K562 (cell line): ENCODE data around the gene TAS1R3. TPM values are rescaled to one million over a fixed set of nuclear protein-coding genes. Genes with fewer than 3 reads are reported as not detected.

Experiments
- BHLHE40 ChIP-seq: IDR thresholded peaks from 2 replicates; pipeline ENCODE4 v1.6.1; 2011; ENCODE audit warnings: low read length, improper control_type of control experiment
- CBX1 ChIP-seq: sonication (generic); IDR thresholded peaks from 2 replicates; pipeline ENCODE4 v1.6.1; 2016; ENCODE audit warnings: antibody characterized with exemption, low read depth, mild to moderate bottlenecking
- GTF2A2 ChIP-seq: IDR thresholded peaks from 2 replicates; pipeline ENCODE4 v1.6.1; 2016; ENCODE audit warnings: mild to moderate bottlenecking, missing genetic modification characterization, missing compliant biosample characterization
- HCFC1 ChIP-seq: IDR thresholded peaks from 2 replicates; pipeline ENCODE4 v1.6.1; 2012; ENCODE audit warnings: low read depth, low read length, improper control_type of control experiment
- NONO ChIP-seq, 2 experiments: fragments of 200-400 bp in 1 of 2; fragments of 450-650 bp in 1 of 2; formaldehyde crosslinking in 1 of 2; IDR thresholded peaks; 2 replicates each; pipeline ENCODE4 v1.6.1; 2017; ENCODE audit warnings: low read depth in 2 of 2, mild to moderate bottlenecking in 2 of 2, moderate library complexity in 2 of 2, low read length in 1 of 2
- RBM17 ChIP-seq: fragments of 200-400 bp; formaldehyde crosslinking; IDR thresholded peaks from 2 replicates; pipeline ENCODE4 v1.6.1; 2017; ENCODE audit warnings: low read depth, mild to moderate bottlenecking, low read length, borderline replicate concordance
- SMAD3 ChIP-seq: fragments of 450-650 bp; formaldehyde crosslinking; conservative IDR thresholded peaks from 2 replicates; pipeline ENCODE4 v1.4.0; 2020; ENCODE audit warnings: mild to moderate bottlenecking
- ZNF57 ChIP-seq: fragments of 450-650 bp; formaldehyde crosslinking; IDR thresholded peaks from 2 replicates; pipeline ENCODE4 v1.4.0; 2020; ENCODE audit warnings: mild to moderate bottlenecking, moderate library complexity
- polyA plus RNA-seq, 8 experiments: library from polyadenylated mRNA; depleted of rRNA in 4 of 8; stranded (reverse) in 5 of 8; unstranded in 3 of 8; fragments of >200 nt; fragmentation: Nextera tagmentation in 2 of 8; fragmentation: Illumina TruSeq in 1 of 8; extraction: Ambion mirVana in 2 of 8; extraction: Trizol in 1 of 8; gene quantifications; 2 replicates each; pipeline versions ENCODE4 v1.2.1 to v1.2.3, GENCODE V29; 2011 to 2014; ENCODE audit warnings: inconsistent platforms in 1 of 8, missing spikeins in 1 of 8
- total RNA-seq, 7 experiments: library from RNA; depleted of rRNA in 6 of 7; stranded (reverse); fragments of >200 nt in 6 of 7; fragmentation: Illumina TruSeq in 2 of 7; extraction: Trizol in 2 of 7; gene quantifications; 2 replicates each; pipeline versions ENCODE4 v1.2.1 to v1.2.3, GENCODE V29; 2011 to 2021; ENCODE audit warnings: low replicate concordance in 1 of 7
- TF ChIP-seq, protein P1 (sequence below): fragments of 450-650 bp; formaldehyde crosslinking; IDR thresholded peaks from 2 replicates; pipeline ENCODE4 v1.4.0; 2020; ENCODE audit warnings: mild to moderate bottlenecking, moderate library complexity
- TF ChIP-seq, protein P2 (sequence below): sonication (generic); formaldehyde crosslinking; IDR thresholded peaks from 2 replicates; pipeline ENCODE4 v1.8.1; 2022; ENCODE audit warnings: missing genetic modification reagents
- TF ChIP-seq, protein P3 (sequence below): fragments of 150-350 bp; IDR thresholded peaks from 2 replicates; pipeline ENCODE4 v1.6.1; 2014; ENCODE audit warnings: low read depth, mild to moderate bottlenecking, low read length, borderline replicate concordance
- TF ChIP-seq, protein P4 (sequence below): sonication (generic); formaldehyde crosslinking; IDR thresholded peaks from 2 replicates; pipeline ENCODE4 v1.8.0; 2022; ENCODE audit warnings: mild to moderate bottlenecking, missing genetic modification reagents
- TF ChIP-seq, protein P5 (sequence below), 2 experiments: fragments of 450-650 bp; conservative IDR thresholded peaks; 2 replicates each; pipeline ENCODE4 v1.6.1; 2017; ENCODE audit warnings: mild to moderate bottlenecking in 2 of 2, moderate library complexity in 2 of 2
- TF ChIP-seq, protein P6 (sequence below): IDR thresholded peaks from 2 replicates; pipeline ENCODE4 v1.6.1; 2014; ENCODE audit warnings: antibody characterized with exemption

Gene TAS1R3
- total and polyA plus RNA-seq, 9 of the 15 experiments (the other 6 are each of a cell fraction or from before 2014, with no cell fraction given), result 0.07 to 0.13 TPM; not detected in 7

DNA sequence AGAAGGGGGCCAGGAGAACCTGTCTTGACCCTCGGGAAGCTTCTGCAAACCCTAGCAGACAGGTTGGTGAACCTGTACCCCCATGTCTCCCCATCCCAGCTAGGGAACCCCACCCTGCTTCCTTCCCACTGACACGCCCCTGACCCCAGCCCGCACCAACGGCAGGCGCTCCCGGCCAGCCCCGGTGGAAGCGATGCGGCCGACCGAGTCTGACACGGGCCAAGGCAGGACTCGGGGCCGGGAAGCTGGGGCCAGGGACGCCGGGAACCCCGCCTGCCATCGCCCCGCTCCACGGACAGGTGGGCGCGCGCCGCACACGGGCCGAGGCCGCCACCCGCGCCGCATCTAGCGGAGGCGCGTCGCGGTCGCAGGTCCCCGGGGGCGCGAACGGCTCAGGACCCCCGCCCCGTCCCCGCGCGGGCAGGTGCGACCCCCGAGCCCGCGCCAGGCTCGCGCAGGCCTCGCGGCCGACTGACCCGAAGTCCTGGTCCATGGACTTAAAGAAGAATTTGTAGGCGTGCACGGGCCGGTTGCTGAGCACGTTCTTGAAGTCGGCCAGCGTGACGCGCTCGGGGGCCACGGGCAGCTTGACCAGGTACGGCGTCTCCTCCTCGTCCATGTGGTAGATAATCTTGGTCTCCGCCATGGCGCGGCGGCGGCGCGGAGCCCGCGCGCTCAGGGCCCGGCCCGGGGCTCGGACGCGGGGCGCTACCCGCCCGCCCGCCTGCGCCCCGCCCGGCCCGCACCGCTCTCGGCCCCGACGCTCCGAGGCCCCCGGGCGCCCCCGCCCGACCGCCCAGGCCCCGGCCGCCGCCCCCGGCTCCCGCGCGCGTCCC, 17.6 kb downstream of the TAS1R3 start (continued):
- TF ChIP-seq, protein P1, sequence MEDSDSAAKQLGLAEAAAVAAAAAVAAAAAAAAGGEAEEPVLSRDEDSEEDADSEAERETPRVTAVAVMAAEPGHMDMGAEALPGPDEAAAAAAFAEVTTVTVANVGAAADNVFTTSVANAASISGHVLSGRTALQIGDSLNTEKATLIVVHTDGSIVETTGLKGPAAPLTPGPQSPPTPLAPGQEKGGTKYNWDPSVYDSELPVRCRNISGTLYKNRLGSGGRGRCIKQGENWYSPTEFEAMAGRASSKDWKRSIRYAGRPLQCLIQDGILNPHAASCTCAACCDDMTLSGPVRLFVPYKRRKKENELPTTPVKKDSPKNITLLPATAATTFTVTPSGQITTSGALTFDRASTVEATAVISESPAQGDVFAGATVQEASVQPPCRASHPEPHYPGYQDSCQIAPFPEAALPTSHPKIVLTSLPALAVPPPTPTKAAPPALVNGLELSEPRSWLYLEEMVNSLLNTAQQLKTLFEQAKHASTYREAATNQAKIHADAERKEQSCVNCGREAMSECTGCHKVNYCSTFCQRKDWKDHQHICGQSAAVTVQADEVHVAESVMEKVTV, result no peak
- TF ChIP-seq, protein P2, sequence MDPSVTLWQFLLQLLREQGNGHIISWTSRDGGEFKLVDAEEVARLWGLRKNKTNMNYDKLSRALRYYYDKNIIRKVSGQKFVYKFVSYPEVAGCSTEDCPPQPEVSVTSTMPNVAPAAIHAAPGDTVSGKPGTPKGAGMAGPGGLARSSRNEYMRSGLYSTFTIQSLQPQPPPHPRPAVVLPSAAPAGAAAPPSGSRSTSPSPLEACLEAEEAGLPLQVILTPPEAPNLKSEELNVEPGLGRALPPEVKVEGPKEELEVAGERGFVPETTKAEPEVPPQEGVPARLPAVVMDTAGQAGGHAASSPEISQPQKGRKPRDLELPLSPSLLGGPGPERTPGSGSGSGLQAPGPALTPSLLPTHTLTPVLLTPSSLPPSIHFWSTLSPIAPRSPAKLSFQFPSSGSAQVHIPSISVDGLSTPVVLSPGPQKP (CRISPR knock-in tag), result 0 out of 2 replicates have a peak, but pooled peaks have one; percentile 74
- TF ChIP-seq, protein P3, sequence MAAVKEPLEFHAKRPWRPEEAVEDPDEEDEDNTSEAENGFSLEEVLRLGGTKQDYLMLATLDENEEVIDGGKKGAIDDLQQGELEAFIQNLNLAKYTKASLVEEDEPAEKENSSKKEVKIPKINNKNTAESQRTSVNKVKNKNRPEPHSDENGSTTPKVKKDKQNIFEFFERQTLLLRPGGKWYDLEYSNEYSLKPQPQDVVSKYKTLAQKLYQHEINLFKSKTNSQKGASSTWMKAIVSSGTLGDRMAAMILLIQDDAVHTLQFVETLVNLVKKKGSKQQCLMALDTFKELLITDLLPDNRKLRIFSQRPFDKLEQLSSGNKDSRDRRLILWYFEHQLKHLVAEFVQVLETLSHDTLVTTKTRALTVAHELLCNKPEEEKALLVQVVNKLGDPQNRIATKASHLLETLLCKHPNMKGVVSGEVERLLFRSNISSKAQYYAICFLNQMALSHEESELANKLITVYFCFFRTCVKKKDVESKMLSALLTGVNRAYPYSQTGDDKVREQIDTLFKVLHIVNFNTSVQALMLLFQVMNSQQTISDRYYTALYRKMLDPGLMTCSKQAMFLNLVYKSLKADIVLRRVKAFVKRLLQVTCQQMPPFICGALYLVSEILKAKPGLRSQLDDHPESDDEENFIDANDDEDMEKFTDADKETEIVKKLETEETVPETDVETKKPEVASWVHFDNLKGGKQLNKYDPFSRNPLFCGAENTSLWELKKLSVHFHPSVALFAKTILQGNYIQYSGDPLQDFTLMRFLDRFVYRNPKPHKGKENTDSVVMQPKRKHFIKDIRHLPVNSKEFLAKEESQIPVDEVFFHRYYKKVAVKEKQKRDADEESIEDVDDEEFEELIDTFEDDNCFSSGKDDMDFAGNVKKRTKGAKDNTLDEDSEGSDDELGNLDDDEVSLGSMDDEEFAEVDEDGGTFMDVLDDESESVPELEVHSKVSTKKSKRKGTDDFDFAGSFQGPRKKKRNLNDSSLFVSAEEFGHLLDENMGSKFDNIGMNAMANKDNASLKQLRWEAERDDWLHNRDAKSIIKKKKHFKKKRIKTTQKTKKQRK, result no peak
- TF ChIP-seq, protein P4, sequence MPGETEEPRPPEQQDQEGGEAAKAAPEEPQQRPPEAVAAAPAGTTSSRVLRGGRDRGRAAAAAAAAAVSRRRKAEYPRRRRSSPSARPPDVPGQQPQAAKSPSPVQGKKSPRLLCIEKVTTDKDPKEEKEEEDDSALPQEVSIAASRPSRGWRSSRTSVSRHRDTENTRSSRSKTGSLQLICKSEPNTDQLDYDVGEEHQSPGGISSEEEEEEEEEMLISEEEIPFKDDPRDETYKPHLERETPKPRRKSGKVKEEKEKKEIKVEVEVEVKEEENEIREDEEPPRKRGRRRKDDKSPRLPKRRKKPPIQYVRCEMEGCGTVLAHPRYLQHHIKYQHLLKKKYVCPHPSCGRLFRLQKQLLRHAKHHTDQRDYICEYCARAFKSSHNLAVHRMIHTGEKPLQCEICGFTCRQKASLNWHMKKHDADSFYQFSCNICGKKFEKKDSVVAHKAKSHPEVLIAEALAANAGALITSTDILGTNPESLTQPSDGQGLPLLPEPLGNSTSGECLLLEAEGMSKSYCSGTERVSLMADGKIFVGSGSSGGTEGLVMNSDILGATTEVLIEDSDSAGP (CRISPR knock-in tag), result no peak
- TF ChIP-seq BHLHE40 (peak; percentile 64; the same call in 1 of the 2 replicates), HCFC1 (peak; percentile 2; the same call in 1 of the 2 replicates), GTF2A2 (tag) (no peak), ZNF57 (no peak), SMAD3 (no peak), RBM17 (no peak), CBX1 (no peak; the same call in 1 of the 2 replicates), NONO (IDR thresholded peaks at IDR 0.05; ENCODE audit: low read depth in 2 of 2, low read length in 1 of 2) (0 out of 4 replicates have a peak, but pooled peaks of 1 of the 2 experiments have one; percentile 70)
- TF ChIP-seq, protein P5, sequence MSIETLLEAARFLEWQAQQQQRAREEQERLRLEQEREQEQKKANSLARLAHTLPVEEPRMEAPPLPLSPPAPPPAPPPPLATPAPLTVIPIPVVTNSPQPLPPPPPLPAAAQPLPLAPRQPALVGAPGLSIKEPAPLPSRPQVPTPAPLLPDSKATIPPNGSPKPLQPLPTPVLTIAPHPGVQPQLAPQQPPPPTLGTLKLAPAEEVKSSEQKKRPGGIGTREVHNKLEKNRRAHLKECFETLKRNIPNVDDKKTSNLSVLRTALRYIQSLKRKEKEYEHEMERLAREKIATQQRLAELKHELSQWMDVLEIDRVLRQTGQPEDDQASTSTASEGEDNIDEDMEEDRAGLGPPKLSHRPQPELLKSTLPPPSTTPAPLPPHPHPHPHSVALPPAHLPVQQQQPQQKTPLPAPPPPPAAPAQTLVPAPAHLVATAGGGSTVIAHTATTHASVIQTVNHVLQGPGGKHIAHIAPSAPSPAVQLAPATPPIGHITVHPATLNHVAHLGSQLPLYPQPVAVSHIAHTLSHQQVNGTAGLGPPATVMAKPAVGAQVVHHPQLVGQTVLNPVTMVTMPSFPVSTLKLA (conservative IDR thresholded peaks at IDR 0.05), result peak in 1 of 2 experiments; percentile 29; a peak in 1 of 4 replicates
- TF ChIP-seq, protein P6, sequence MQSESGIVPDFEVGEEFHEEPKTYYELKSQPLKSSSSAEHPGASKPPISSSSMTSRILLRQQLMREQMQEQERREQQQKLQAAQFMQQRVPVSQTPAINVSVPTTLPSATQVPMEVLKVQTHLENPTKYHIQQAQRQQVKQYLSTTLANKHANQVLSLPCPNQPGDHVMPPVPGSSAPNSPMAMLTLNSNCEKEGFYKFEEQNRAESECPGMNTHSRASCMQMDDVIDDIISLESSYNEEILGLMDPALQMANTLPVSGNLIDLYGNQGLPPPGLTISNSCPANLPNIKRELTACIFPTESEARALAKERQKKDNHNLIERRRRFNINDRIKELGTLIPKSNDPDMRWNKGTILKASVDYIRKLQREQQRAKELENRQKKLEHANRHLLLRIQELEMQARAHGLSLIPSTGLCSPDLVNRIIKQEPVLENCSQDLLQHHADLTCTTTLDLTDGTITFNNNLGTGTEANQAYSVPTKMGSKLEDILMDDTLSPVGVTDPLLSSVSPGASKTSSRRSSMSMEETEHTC, result 0 out of 2 replicates have a peak, but pooled peaks have one; percentile 5
